ENCODE measurements around the gene FLRT3.
A peak's percentile ranks its signal among the peaks of the same experiment; 100 is the strongest.

Gene FLRT3

DNA sequence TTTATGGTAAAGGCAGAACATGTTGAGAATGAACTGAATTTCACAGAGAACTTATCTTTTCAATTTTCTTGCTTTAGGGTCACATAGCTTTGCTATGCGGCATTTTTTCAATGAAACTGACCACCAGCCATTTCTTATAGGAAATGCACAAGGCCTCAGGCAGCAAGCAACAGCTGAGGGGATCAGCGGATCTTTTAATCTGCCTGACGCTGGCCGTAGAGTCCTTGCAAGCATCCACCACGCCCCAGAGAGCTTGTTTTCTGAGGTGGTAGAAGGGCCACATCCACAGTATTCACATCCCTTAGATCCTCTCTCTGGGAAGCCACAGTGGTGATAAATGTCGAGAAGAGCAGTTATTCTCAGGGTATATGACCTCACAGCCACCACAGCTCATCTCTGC lies 34.3 kb downstream of the FLRT3 start:
- TF ChIP-seq POLR2A (IDR thresholded peaks at IDR 0.05; ENCODE audit: low read depth, low read length) = no peak
- FAIRE-seq = no peak
- DNase-seq (ENCODE audit: insufficient read length, low spot score) = no peak

DNA sequence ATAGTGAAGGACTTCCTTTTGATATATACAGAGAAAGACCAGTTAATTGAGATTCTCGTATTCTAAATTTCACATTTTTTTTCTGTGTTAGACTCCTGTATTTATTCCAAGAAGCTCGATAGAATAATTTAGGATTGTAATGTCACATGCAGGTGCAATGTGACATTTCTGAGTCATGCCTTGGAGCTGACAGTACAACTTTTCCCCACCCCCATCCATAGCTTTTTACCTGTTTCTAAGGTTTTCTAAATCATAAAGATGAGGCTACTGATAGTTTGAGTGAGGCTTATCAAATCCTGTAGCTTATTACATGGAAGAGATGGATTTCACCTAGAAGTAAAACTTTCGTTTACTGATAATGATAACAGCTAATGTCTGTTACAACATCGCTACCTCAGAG lies 37.6 kb downstream of the FLRT3 start:
- no peak for TF ChIP-seq POLR2A (IDR thresholded peaks at IDR 0.05; ENCODE audit: low read depth, low read length)
- DNase-seq (ENCODE audit: insufficient read length, low spot score) (no peak), FAIRE-seq (no peak)

DNA sequence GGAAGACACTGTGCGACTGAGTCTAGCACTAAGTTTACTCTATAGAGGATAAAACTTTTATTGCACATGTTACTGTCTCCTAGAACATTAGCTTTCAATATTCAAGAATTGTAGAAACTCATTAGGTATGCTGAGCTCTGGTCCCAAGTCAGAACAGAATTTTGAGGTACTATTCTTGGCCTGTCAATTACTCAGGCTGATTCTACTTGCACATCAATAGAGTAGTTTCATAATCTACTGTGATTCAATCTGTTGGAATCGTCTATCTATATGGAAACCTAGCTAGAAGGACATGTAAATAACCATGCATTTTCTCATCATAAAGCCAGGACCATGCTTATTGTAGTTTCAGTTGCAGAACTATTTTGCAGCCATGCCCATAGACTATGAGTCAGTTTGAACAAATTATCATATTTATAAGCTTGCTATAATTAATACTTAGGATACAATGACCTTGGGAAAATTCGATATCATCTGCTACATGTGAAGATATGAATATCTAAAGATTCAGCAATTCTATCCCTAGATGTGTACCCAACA lies 41.6 kb downstream of the FLRT3 start:
- DNase-seq (ENCODE audit: insufficient read length, low spot score) (no peak), FAIRE-seq (no peak)
- no peak for TF ChIP-seq POLR2A (IDR thresholded peaks at IDR 0.05; ENCODE audit: low read depth, low read length)

DNA sequence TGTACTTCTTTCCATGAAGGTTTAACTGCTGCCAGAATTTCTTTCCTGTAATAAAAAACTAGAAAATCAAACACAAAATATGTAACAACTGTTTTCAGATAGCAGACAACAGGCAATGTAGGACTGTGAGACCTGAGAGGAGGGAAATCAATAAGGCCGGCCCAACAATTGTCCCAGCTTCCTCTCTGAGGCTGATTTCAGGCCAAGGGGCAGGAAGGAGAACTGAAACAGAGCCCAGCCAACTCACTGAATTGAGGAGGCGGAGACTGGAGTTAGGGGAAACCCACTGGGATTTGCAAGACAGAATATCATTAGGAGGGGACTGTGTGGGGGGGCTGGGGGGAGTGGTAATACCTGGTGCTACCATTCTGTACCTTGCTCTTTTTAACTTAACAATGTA lies 42.2 kb downstream of the FLRT3 start:
- no peak for DNase-seq (ENCODE audit: insufficient read length, low spot score)
- FAIRE-seq = no peak
- no peak for TF ChIP-seq POLR2A (IDR thresholded peaks at IDR 0.05; ENCODE audit: low read depth, low read length)

DNA sequence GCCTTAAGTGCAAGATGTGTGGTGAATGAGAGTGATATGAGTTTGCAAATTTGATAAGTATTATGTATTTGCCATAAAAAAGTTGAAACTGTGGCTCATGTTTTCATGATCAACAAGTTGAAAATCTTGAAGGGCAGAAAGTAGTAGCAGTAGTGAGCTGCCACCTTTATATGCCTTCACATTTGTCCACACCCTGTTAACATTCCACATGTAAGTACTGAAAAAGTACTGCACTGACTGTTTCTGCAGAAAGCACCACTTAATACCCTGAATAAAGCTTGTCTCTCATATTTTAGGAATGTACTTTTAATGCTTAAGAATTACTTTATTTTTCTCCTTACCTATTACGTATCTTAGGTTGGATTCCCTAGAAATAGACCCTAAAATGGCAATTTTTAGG lies 45.9 kb downstream of the FLRT3 start:
- no peak for TF ChIP-seq POLR2A (IDR thresholded peaks at IDR 0.05; ENCODE audit: low read depth, low read length)
- FAIRE-seq (no peak), DNase-seq (ENCODE audit: insufficient read length, low spot score) (no peak)

DNA sequence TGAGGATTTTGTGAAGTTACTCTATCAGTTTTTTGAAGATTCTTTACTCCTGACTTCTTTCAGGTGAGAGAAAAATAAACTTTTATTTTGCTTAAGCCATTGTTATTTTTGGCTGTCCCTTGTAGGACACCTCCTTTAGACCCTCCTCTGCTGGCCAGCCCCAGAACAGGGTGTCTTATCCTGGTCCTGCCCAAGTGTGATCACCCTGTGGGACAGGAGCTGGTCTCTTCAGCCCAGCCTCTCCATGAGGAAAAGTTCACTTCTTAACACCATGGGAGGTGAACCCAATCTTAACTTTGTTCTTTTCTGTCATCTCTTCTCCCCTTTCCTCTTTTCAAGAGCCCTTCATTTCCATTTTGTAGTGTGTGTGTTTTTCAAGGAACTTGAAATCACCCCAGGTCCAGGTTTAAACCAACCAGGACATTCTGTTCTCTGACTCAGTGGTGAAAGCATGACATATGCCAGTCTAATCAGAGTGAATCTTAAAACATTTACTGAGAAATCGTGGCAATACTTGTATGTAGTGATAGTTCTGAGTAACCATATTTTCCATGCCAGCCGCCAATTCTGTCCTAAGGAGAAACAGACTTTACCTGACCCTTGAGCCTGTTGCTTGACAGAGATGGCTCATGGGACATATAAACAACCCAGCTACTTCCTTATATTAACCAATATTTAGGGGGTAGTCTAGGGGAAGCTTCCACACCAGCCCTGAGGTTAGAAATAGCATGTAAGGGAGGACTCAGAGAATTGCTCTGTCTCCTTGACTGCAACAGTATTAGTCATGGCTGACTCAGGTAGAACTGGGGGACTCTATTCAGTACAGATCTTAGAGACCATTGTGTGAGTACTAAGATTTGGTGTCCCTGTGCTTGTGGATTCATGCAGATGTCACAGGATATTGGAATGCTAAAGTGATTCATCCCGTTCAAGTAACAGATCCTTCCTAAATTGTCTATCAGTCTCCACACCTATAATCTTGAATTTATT lies 48.8 kb downstream of the FLRT3 start:
- TF ChIP-seq POLR2A (IDR thresholded peaks at IDR 0.05; ENCODE audit: low read depth, low read length) = no peak
- FAIRE-seq = no peak

DNA sequence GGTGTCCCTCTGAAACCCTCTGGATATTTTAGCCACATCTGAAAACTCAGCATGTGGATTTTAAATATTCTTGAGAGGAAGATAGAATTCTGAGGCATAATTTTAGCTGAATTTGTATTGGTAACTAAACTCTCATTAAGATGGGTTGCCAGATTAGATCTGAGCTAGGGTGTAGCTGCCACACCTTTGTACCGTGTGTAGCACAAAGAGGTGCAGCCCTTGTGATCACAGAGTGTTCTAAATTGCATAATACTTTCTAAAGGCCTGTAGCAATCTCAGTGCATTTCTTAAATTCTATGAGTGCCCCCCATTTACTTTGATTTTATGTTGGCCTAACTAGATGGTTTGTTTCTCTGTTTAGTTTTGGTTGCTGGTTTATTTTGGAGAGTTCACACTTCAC lies 53.0 kb downstream of the FLRT3 start:
- DNase-seq (ENCODE audit: insufficient read length, low spot score) = no peak
- FAIRE-seq = no peak
- TF ChIP-seq POLR2A (IDR thresholded peaks at IDR 0.05; ENCODE audit: low read depth, low read length) = no peak

More for the DNA sequence above, 48.8 kb downstream of the FLRT3 start:
- DNase-seq (ENCODE audit: insufficient read length, low spot score) = peak; percentile 0

DNA sequence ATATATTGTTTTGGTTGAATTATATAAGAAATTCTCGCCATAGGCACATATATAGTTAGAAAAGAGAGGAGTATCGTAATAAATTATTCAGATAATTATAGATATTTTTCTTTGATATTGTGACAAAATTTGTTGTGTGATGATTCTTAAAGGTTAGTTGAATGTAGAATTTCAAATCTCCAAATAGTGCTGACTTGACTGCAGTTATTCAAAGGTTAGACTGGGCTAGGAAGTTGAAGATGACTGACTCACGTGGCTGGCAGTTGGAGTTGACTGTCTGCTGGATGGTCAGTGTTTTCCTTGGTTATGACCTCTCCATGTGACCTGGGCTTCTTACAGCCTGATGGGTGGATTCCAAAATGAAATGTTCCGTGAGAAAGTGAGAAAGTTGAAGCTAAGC lies 55.3 kb downstream of the FLRT3 start:
- FAIRE-seq (no peak), DNase-seq (ENCODE audit: insufficient read length, low spot score) (no peak)
- no peak for TF ChIP-seq POLR2A (IDR thresholded peaks at IDR 0.05; ENCODE audit: low read depth, low read length)

All from H54 (cell line).